Central memory CD8-positive, alpha-beta T cell (primary cell): ENCODE results near the gene TMPRSS13.
"Not testable (repeated sequence)": the region's sequence is repeated elsewhere in the genome, so short reads cannot be mapped to it uniquely, and the experiment has no call there.

Experiments used
- ATAC-seq: fragments of 150-1000 bp; cut with Tn5 transposase; replicated peaks from 2 replicates; pipeline ENCODE4 v1.10.0; 2022; ENCODE audit warnings: mild to moderate bottlenecking, moderate FRiP score, moderate number of reproducible peaks; ENCODE audit not compliant: poor library complexity, severe bottlenecking; ENCODE audit errors: extremely low read depth
- DNase-seq, 2 donors: peaks; one replicate each; pipeline ENCODE4 v3.0.0; 2021; ENCODE audit warnings: low spot score in 2 of 2
- H3K27ac Mint-ChIP-seq: one replicate; pipeline ENCODE4 v1.8.0; 2022; ENCODE audit warnings: low read depth, mild to moderate bottlenecking, moderate library complexity, mixed read lengths
- H3K27me3 Mint-ChIP-seq: one replicate; pipeline ENCODE4 v1.8.0; 2022; ENCODE audit warnings: mixed read lengths
- H3K36me3 Mint-ChIP-seq: one replicate; pipeline ENCODE4 v1.8.0; 2022; ENCODE audit warnings: mild to moderate bottlenecking, moderate library complexity, mixed read lengths; ENCODE audit not compliant: insufficient read depth
- H3K4me1 Mint-ChIP-seq: one replicate; pipeline ENCODE4 v1.8.0; 2022; ENCODE audit warnings: mixed read lengths
- H3K4me3 Mint-ChIP-seq: one replicate; pipeline ENCODE4 v1.8.0; 2022; ENCODE audit warnings: mild to moderate bottlenecking, moderate library complexity, mixed read lengths
- H3K9me3 Mint-ChIP-seq: one replicate; pipeline ENCODE4 v1.8.0; 2022; ENCODE audit warnings: mixed read lengths

Gene TMPRSS13

GRCh38 chr11:117966908-117967307, 37.7 kb upstream of the TMPRSS13 start:
- no peak for DNase-seq
- Mint-ChIP-seq H3K36me3 (no peaks in the 10 kb centered on the region), H3K27ac (peak overlapping the region; percentile 33), H3K4me1 (peaks cover 40% of the 10 kb centered on the region), H3K4me3 (no peak overlapping the region), H3K27me3 (no peaks in the 10 kb centered on the region), H3K9me3 (no peaks in the 10 kb centered on the region)
- ATAC-seq = no peak

GRCh38 chr11:117962826-117963225, 33.6 kb upstream of the TMPRSS13 start:
- DNase-seq (no peak), ATAC-seq (no peak)
- Mint-ChIP-seq H3K9me3 (peaks cover 10% of the 10 kb centered on the region), H3K4me1 (peaks cover 35% of the 10 kb centered on the region), H3K27me3 (no peaks in the 10 kb centered on the region), H3K36me3 (peaks cover 2% of the 10 kb centered on the region), H3K4me3 (no peak overlapping the region), H3K27ac (no peak overlapping the region)

GRCh38 chr11:117961896-117962295, 32.7 kb upstream of the TMPRSS13 start:
- DNase-seq = no peak
- Mint-ChIP-seq H3K4me1 (peaks cover 37% of the 10 kb centered on the region), H3K27ac (no peak overlapping the region), H3K36me3 (peaks cover 2% of the 10 kb centered on the region), H3K4me3 (no peak overlapping the region), H3K9me3 (peaks cover 16% of the 10 kb centered on the region), H3K27me3 (no peaks in the 10 kb centered on the region)
- no peak for ATAC-seq

- Mint-ChIP-seq H3K27me3 (no peaks in the 10 kb centered on the region), H3K27ac (peak overlapping the region; percentile 9), H3K4me3 (no peak overlapping the region), H3K9me3 (peaks cover 17% of the 10 kb centered on the region), H3K36me3 (peaks cover 2% of the 10 kb centered on the region), H3K4me1 (peaks cover 44% of the 10 kb centered on the region)
- ATAC-seq (no peak), DNase-seq (no peak)
Measured at GRCh38 chr11:117960406-117960805, 31.2 kb upstream of the TMPRSS13 start.

- Mint-ChIP-seq H3K4me1 (peaks cover 44% of the 10 kb centered on the region), H3K27me3 (no peaks in the 10 kb centered on the region), H3K4me3 (no peak overlapping the region), H3K36me3 (peaks cover 2% of the 10 kb centered on the region), H3K9me3 (peaks cover 17% of the 10 kb centered on the region), H3K27ac (peak overlapping the region; percentile 9)
- no peak for ATAC-seq
- no peak for DNase-seq
Measured at GRCh38 chr11:117959438-117960149, 30.4 kb upstream of the TMPRSS13 start.

GRCh38 chr11:117958949-117959348, 29.7 kb upstream of the TMPRSS13 start:
- H3K4me3 Mint-ChIP-seq = no peak overlapping the region
- H3K27me3 Mint-ChIP-seq = no peaks in the 10 kb centered on the region
- peaks cover 47% of the 10 kb centered on the region for H3K4me1 Mint-ChIP-seq
- no peak overlapping the region for H3K27ac Mint-ChIP-seq
- peaks cover 2% of the 10 kb centered on the region for H3K36me3 Mint-ChIP-seq
- peaks cover 17% of the 10 kb centered on the region for H3K9me3 Mint-ChIP-seq
- DNase-seq (no peak), ATAC-seq (no peak)

- H3K9me3 Mint-ChIP-seq = peaks cover 7% of the 10 kb centered on the region
- ATAC-seq = peak; percentile 15
- H3K27me3 Mint-ChIP-seq = no peaks in the 10 kb centered on the region
- no peak for DNase-seq
- peak overlapping the region; percentile 85 for H3K4me3 Mint-ChIP-seq
- H3K27ac Mint-ChIP-seq = no peak overlapping the region
- H3K4me1 Mint-ChIP-seq = peaks cover 76% of the 10 kb centered on the region
- H3K36me3 Mint-ChIP-seq = peaks cover 7% of the 10 kb centered on the region
Measured at GRCh38 chr11:117953024-117953671, 23.9 kb upstream of the TMPRSS13 start.

GRCh38 chr11:117950993-117951961, 22.1 kb upstream of the TMPRSS13 start:
- Mint-ChIP-seq H3K27ac (peak overlapping the region; percentile 88), H3K4me3 (peak overlapping the region; percentile 85), H3K36me3 (peaks cover 7% of the 10 kb centered on the region), H3K27me3 (no peaks in the 10 kb centered on the region), H3K9me3 (no peaks in the 10 kb centered on the region), H3K4me1 (peaks cover 78% of the 10 kb centered on the region)
- DNase-seq (peak in 1 of 2 donors; percentile 39), ATAC-seq (peak; percentile 65)

- Mint-ChIP-seq H3K27me3 (no peaks in the 10 kb centered on the region), H3K4me3 (peak overlapping the region; percentile 85), H3K4me1 (peaks cover 76% of the 10 kb centered on the region), H3K9me3 (no peaks in the 10 kb centered on the region), H3K36me3 (peaks cover 7% of the 10 kb centered on the region), H3K27ac (peak overlapping the region; percentile 88)
- DNase-seq (peak; percentile 45 to 70), ATAC-seq (peak; percentile 72)
Measured at GRCh38 chr11:117950301-117950700, 21.1 kb upstream of the TMPRSS13 start.

GRCh38 chr11:117949062-117949461, 19.9 kb upstream of the TMPRSS13 start:
- Mint-ChIP-seq H3K27me3 (no peaks in the 10 kb centered on the region), H3K9me3 (no peaks in the 10 kb centered on the region), H3K36me3 (peaks cover 7% of the 10 kb centered on the region), H3K4me1 (peaks cover 82% of the 10 kb centered on the region), H3K27ac (peak overlapping the region; percentile 88), H3K4me3 (peak overlapping the region; percentile 85)
- DNase-seq = no peak
- no peak for ATAC-seq

- H3K4me3 Mint-ChIP-seq, H3K9me3 Mint-ChIP-seq, ATAC-seq, DNase-seq, H3K36me3 Mint-ChIP-seq, H3K27me3 Mint-ChIP-seq: not testable (repeated sequence)
- Mint-ChIP-seq H3K4me1 (peaks cover 76% of the 10 kb centered on the region), H3K27ac (peak overlapping the region; percentile 88)
Measured at GRCh38 chr11:117948466-117948865, 19.3 kb upstream of the TMPRSS13 start.

- peaks cover 69% of the 10 kb centered on the region for H3K4me1 Mint-ChIP-seq
- not testable (repeated sequence) for H3K36me3 Mint-ChIP-seq, H3K4me3 Mint-ChIP-seq, DNase-seq, ATAC-seq, H3K9me3 Mint-ChIP-seq, H3K27me3 Mint-ChIP-seq
- peak overlapping the region; percentile 88 for H3K27ac Mint-ChIP-seq
Measured at GRCh38 chr11:117947751-117948150, 18.5 kb upstream of the TMPRSS13 start.
